Esophagus squamous epithelium (tissue), 5 donors: ENCODE results near the gene ZC3H18. TPM values are rescaled to one million over a fixed set of nuclear protein-coding genes. Genes with fewer than 3 reads are reported as not detected.

Experiments
- DNase-seq: peaks from one replicate; lab custom pipeline; 2025; lab: John Stamatoyannopoulos, UW
- H3K27ac ChIP-seq, 4 donors: fragments of 200-600 bp; sonication (generic); one replicate each; pipeline ENCODE4 v1.5.1; 2016 to 2019; ENCODE audit warnings: mild to moderate bottlenecking in 1 of 4
- H3K27me3 ChIP-seq, 4 donors: fragments of 200-600 bp; sonication (generic); 1 replicate in 3 of 4; 2 replicates in 1 of 4; pipeline versions ENCODE4 v1.5.1 to v1.6.0; 2017 to 2021; ENCODE audit warnings: antibody characterized with exemption in 1 of 4
- H3K36me3 ChIP-seq, 3 donors: fragments of 200-600 bp; sonication (generic); one replicate each; pipeline ENCODE4 v1.5.1; 2016 to 2019
- H3K4me1 ChIP-seq, 3 donors: fragments of 200-600 bp; sonication (generic); one replicate each; pipeline ENCODE4 v1.5.1; 2017 to 2019
- H3K4me3 ChIP-seq, 4 donors: fragments of 200-600 bp; sonication (generic); 1 replicate in 3 of 4; 2 replicates in 1 of 4; pipeline ENCODE4 v1.5.1; 2016 to 2019; ENCODE audit warnings: mild to moderate bottlenecking in 2 of 4, moderate library complexity in 1 of 4
- H3K9me3 ChIP-seq, 3 donors: fragments of 200-600 bp; sonication (generic); one replicate each; pipeline ENCODE4 v1.5.1; 2016 to 2019
- POLR2A ChIP-seq, 4 donors: fragments of 450-650 bp; IDR thresholded peaks; one replicate each; pipeline ENCODE4 v1.6.1; 2017; ENCODE audit warnings: antibody characterized with exemption in 4 of 4, mild to moderate bottlenecking in 4 of 4, moderate library complexity in 3 of 4
- WGBS, 2 donors: methylation state at CpG; one replicate each; pipeline ENCODE4 v1.1.5; 2018; 5-methylcytosine and 5-hydroxymethylcytosine counted together
- intact Hi-C: fragments of 100-400 bp; cut with DNase I; formaldehyde crosslinking; loops from one replicate; pipeline ENCODE4 v1.15.0; 2022
- total RNA-seq, 4 donors: library from RNA; depleted of rRNA; stranded (reverse); fragments of >200 nt; gene quantifications; one replicate each; pipeline ENCODE4 v1.1.0, GENCODE V29; 2016
- TF ChIP-seq, protein P1 (sequence below), 6 experiments: fragments of 450-650 bp in 4 of 6; fragments of 200-600 bp in 2 of 6; sonication (generic) in 2 of 6; IDR thresholded peaks; one replicate each; pipeline ENCODE4 v1.5.1; 2016 to 2019; ENCODE audit warnings: antibody characterized with exemption in 6 of 6, mild to moderate bottlenecking in 4 of 6, moderate library complexity in 4 of 6
- donor health status: DM: yes; HTN: yes; CAD: no.

Gene ZC3H18
- total RNA-seq, 4 donors from 2014 or later = 15.4 to 27.3 (median 17.5) TPM

DNA sequence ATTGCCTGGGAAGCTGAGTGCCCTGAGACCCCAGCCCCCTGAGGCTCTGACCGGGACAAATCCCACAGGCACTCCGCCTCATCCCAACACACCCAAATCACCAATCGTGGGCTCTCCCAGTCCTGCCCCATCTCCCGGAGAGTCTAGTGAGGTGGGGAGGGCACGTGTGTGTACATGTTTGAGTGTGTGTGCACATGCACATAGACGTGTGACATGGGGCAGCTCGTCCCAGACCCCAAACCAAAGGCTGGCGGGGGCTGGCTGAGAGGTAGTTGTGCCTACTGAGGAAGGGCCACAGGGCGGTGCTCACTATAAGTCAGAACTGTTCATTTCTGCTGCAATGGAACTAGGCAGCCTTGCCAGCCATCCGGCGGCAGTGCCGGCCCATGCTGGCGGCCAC lies 107.5 kb downstream of the ZC3H18 start:
- H3K27me3 ChIP-seq = peaks cover 0 to 57% (median 0%) of the 10 kb centered on the region in 4 donors
- no peak for DNase-seq
- peaks cover 0 to 5% (median 0%) of the 10 kb centered on the region in 3 donors for H3K36me3 ChIP-seq
- intact Hi-C loops = no loop called here
- H3K27ac ChIP-seq = no peak overlapping the region
- H3K4me3 ChIP-seq = no peak overlapping the region
- peaks cover 0 to 18% (median 3%) of the 10 kb centered on the region in 3 donors for H3K4me1 ChIP-seq
- no peaks in the 10 kb centered on the region for H3K9me3 ChIP-seq
- 68 to 69% methylated on average over 2 to 3 of the region's 13 CpGs for WGBS, 2 donors
- TF ChIP-seq, protein P1, sequence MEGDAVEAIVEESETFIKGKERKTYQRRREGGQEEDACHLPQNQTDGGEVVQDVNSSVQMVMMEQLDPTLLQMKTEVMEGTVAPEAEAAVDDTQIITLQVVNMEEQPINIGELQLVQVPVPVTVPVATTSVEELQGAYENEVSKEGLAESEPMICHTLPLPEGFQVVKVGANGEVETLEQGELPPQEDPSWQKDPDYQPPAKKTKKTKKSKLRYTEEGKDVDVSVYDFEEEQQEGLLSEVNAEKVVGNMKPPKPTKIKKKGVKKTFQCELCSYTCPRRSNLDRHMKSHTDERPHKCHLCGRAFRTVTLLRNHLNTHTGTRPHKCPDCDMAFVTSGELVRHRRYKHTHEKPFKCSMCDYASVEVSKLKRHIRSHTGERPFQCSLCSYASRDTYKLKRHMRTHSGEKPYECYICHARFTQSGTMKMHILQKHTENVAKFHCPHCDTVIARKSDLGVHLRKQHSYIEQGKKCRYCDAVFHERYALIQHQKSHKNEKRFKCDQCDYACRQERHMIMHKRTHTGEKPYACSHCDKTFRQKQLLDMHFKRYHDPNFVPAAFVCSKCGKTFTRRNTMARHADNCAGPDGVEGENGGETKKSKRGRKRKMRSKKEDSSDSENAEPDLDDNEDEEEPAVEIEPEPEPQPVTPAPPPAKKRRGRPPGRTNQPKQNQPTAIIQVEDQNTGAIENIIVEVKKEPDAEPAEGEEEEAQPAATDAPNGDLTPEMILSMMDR (IDR thresholded peaks at IDR 0.05) = no peak
- no peak for TF ChIP-seq POLR2A (IDR thresholded peaks at IDR 0.05)

DNA sequence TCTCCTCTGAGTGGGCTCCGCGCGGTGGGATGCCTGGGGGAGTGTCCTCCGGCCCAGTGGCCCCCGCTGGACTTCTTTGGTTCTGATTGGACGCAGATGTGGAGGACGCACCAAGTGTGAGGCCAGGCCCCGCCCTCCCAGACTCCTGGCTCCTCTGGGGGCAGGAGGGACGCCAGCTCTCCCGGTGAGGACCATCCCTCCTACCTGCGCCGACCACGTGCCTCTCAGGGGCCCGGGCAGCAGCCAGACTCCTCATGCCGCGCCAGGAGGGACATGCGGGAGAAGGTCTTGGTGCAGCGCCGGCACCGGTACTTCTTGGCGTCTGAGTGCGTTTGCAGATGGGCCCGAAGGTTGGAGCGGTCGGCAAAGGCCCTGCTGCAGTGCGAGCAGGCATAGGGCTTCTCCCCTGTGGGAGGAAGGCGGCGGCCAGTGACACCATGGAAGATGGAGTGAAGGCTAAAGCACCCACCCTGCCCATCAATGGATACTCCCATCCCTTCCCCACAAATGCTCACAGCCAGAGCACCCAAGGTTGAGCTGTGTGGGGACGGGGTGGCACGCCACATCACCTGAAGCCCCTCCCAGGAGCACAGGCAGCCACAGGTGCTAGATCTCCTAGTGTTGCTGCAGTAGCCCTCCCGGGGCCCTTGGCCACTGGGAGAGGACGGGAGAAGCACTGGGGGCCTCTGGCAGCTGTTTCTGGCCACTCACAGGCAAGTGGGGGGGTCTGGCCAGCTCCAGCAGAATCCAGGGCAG lies 108.2 kb downstream of the ZC3H18 start:
- TF ChIP-seq, protein P1 (IDR thresholded peaks at IDR 0.05) = no peak
- no peak for TF ChIP-seq POLR2A (IDR thresholded peaks at IDR 0.05)
- no peak for DNase-seq
- intact Hi-C loops = no loop called here
- Histone ChIP-seq H3K27me3 (peaks cover 0 to 64% (median 0%) of the 10 kb centered on the region in 4 donors), H3K9me3 (no peaks in the 10 kb centered on the region), H3K4me1 (peaks cover 0 to 18% (median 3%) of the 10 kb centered on the region in 3 donors), H3K4me3 (no peak overlapping the region), H3K27ac (no peak overlapping the region), H3K36me3 (peaks cover 0 to 5% (median 0%) of the 10 kb centered on the region in 3 donors)
- WGBS, 2 donors = 65 to 75% methylated on average over 2 of the region's 32 CpGs

DNA sequence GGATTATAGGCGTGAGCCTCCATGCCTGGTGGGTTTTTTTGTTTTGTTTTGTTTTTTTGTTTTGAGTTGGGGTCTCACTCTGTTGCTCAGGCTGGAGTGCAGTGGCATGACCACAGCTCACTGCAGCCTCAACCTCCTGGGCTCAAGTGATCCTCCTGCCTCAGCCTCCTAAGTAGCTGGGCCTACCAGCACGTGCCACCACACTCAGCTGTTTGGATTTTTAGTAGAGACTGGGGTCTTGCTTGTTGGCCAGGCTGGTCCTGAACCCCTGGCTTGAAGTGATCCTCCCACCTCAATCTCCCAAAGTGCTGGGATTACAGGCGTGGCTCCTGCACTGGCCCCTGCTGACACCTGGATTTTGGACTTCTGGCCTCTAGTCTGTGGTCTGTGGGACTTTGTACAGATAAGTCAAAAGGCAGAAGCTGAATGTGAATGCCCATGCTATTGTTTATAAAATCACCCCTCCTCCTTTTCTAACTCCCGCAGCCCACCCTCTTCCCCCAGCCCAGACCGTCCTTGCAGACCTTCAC lies 110.4 kb downstream of the ZC3H18 start:
- H3K4me3 ChIP-seq = no peak overlapping the region
- H3K4me1 ChIP-seq = peaks cover 7 to 31% (median 13%) of the 10 kb centered on the region in 3 donors
- H3K9me3 ChIP-seq = no peaks in the 10 kb centered on the region
- H3K27me3 ChIP-seq = peaks cover 5 to 86% (median 8%) of the 10 kb centered on the region in 4 donors
- no peak for DNase-seq
- no peak for TF ChIP-seq POLR2A (IDR thresholded peaks at IDR 0.05)
- TF ChIP-seq, protein P1 (IDR thresholded peaks at IDR 0.05) = no peak
- H3K36me3 ChIP-seq = no peaks in the 10 kb centered on the region
- H3K27ac ChIP-seq = no peak overlapping the region
- WGBS, 2 donors = 65 to 78% methylated on average over 3 to 5 of the region's 5 CpGs
- intact Hi-C loops = no loop called here

DNA sequence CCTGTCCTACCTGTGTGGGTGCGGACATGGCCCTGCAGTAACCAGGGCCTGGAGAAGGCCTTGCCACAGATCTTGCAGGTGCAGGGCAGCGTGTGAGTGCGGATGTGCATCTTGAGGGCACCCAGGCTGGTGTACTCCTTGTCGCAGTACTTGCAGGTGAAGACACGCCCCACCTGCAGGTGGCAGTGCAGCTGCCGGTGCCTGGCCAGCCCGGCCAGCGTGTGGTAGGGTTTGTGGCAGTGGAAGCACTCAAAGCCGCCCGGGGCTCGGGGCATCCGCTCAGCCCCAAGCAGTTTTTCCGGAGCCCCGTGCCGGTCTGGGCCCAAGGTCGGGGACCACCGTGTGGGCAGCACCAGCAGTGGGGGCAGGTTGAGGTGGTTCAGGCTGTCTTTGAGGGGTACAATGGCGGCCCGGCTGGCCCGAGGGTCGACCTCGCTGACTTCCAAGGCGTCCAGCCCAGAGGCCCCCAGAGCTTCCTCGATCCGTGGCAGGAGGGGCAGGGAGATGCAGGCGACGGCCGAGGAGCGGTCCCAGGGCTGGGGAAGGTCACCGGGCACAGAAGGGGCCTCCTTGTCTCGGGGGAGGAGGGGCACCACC lies 111.0 kb downstream of the ZC3H18 start:
- intact Hi-C loops = no loop called here
- H3K4me3 ChIP-seq = peak overlapping the region in 1 of 4 donors; percentile 26
- 50% methylated on average over 1 of the region's 31 CpGs; no CpG with 5 or more reads in 1 of the 2 donors for WGBS, 2 donors
- DNase-seq = no peak
- no peaks in the 10 kb centered on the region for H3K36me3 ChIP-seq
- peaks cover 7 to 91% (median 10%) of the 10 kb centered on the region in 4 donors for H3K27me3 ChIP-seq
- no peaks in the 10 kb centered on the region for H3K9me3 ChIP-seq
- H3K4me1 ChIP-seq = peaks cover 13 to 37% (median 19%) of the 10 kb centered on the region in 3 donors
- H3K27ac ChIP-seq = peak overlapping the region in 2 of 4 donors; percentile 77 to 79
- TF ChIP-seq, protein P1 (IDR thresholded peaks at IDR 0.05) = peak in 5 of 6 experiments; percentile 24 to 64 (median 36)
- TF ChIP-seq POLR2A (IDR thresholded peaks at IDR 0.05) = no peak

Other genes with a start within 250 kb of the ZC3H18 start
- under 1 TPM; 0.26 to 0.57 (median 0.35) TPM for gene ZNF469, start 187.4 kb upstream of the ZC3H18 start, total RNA-seq
- gene ZFPM1, start 117.1 kb upstream of the ZC3H18 start, total RNA-seq = 1 to 10 TPM in 3 of 4 donors, under 1 TPM in 1; 0.67 to 1.7 (median 1.2) TPM
- 1 to 10 TPM in 1 of 4 donors, not detected in 3; 2.4 TPM for gene IL17C, start 68.2 kb downstream of the ZC3H18 start, total RNA-seq
- gene CYBA, start 80.7 kb downstream of the ZC3H18 start, total RNA-seq = 100 to 1,000 TPM in 2 of 4 donors, 10 to 100 TPM in 2; 67.1 to 205 (median 98.7) TPM
- 100 to 1,000 TPM in 1 of 4 donors, 10 to 100 TPM in 3; 52.7 to 134 (median 71.4) TPM for gene MVD, start 92.7 kb downstream of the ZC3H18 start, total RNA-seq
- gene SNAI3, start 116.1 kb downstream of the ZC3H18 start, total RNA-seq = under 1 TPM in 2 of 4 donors, not detected in 2; 0.23 to 0.95 TPM
- 10 to 100 TPM in 2 of 4 donors, 1 to 10 TPM in 2; 7.1 to 16.8 (median 9.6) TPM for gene RNF166, start 136.0 kb downstream of the ZC3H18 start, total RNA-seq
- gene CTU2, start 136.1 kb downstream of the ZC3H18 start, total RNA-seq = 10 to 100 TPM in 1 of 4 donors, 1 to 10 TPM in 3; 4.4 to 13.2 (median 6.3) TPM
- gene PIEZO1, start 214.8 kb downstream of the ZC3H18 start, total RNA-seq = 100 to 1,000 TPM in 2 of 4 donors, 10 to 100 TPM in 2; 46.0 to 131 (median 103) TPM
- 10 to 100 TPM in 3 of 4 donors, 1 to 10 TPM in 1; 7.7 to 20.7 (median 11.2) TPM for gene CDT1, start 233.4 kb downstream of the ZC3H18 start, total RNA-seq
- gene APRT, start 241.5 kb downstream of the ZC3H18 start, total RNA-seq = 100 to 1,000 TPM; 186 to 314 (median 250) TPM